HepG2 (cell line): Measurements from ENCODE around the gene PRKCSH. TPM values are rescaled to one million over a fixed set of nuclear protein-coding genes. Genes with fewer than 3 reads are reported as not detected.

Experiments
- ARID2 ChIP-seq: sonication (generic); formaldehyde crosslinking; IDR thresholded peaks from 2 replicates; pipeline ENCODE4 v1.8.1; 2022; ENCODE audit warnings: mild to moderate bottlenecking, missing genetic modification reagents, borderline replicate concordance
- ATAD3A ChIP-seq: sonication (generic); formaldehyde crosslinking; IDR thresholded peaks from 2 replicates; pipeline ENCODE4 v1.4.0; 2020; ENCODE audit warnings: missing genetic modification reagents
- FOXO4 ChIP-seq: sonication (generic); formaldehyde crosslinking; conservative IDR thresholded peaks from 2 replicates; pipeline ENCODE4 v1.8.1; 2023; ENCODE audit warnings: missing genetic modification reagents
- FOXP4 ChIP-seq: sonication (generic); formaldehyde crosslinking; IDR thresholded peaks from 2 replicates; pipeline ENCODE4 v1.4.0; 2020; ENCODE audit warnings: missing genetic modification reagents
- HOXA3 ChIP-seq: sonication (generic); formaldehyde crosslinking; IDR thresholded peaks from 2 replicates; pipeline ENCODE4 v1.5.0; 2020; ENCODE audit warnings: missing genetic modification reagents
- IRF2 ChIP-seq: IDR thresholded peaks from 2 replicates; pipeline ENCODE4 v1.6.1; 2018; ENCODE audit warnings: missing genetic modification reagents, missing compliant biosample characterization
- PATZ1 ChIP-seq: sonication (generic); formaldehyde crosslinking; IDR thresholded peaks from 2 replicates; pipeline ENCODE4 v1.4.0; 2020; ENCODE audit warnings: missing genetic modification reagents
- PHF21A ChIP-seq: sonication (generic); formaldehyde crosslinking; IDR thresholded peaks from 2 replicates; pipeline ENCODE4 v1.5.0; 2020; ENCODE audit warnings: mild to moderate bottlenecking, missing genetic modification reagents
- RAD21 ChIP-seq: fragments of 450-650 bp; formaldehyde crosslinking; IDR thresholded peaks from 2 replicates; pipeline ENCODE4 v1.5.0; 2020; ENCODE audit warnings: mild to moderate bottlenecking
- SAFB2 ChIP-seq: sonication (generic); formaldehyde crosslinking; IDR thresholded peaks from 2 replicates; pipeline ENCODE4 v1.5.1; 2020; ENCODE audit warnings: missing genetic modification reagents, low read depth, mild to moderate bottlenecking, borderline replicate concordance
- SMAD1 ChIP-seq: sonication (generic); formaldehyde crosslinking; IDR thresholded peaks from 2 replicates; pipeline ENCODE4 v1.4.0; 2020; ENCODE audit warnings: missing genetic modification reagents, low read depth, mild to moderate bottlenecking, borderline replicate concordance
- ZMAT3 ChIP-seq: sonication (generic); formaldehyde crosslinking; conservative IDR thresholded peaks from 2 replicates; pipeline ENCODE4 v1.7.0; 2021; ENCODE audit warnings: missing genetic modification reagents
- ZNF138 ChIP-seq: sonication (generic); formaldehyde crosslinking; IDR thresholded peaks from 2 replicates; pipeline ENCODE4 v1.5.0; 2020; ENCODE audit warnings: mild to moderate bottlenecking, low read depth, missing genetic modification reagents
- ZNF224 ChIP-seq: sonication (generic); formaldehyde crosslinking; IDR thresholded peaks from 2 replicates; pipeline ENCODE4 v1.5.0; 2020; ENCODE audit warnings: mild to moderate bottlenecking, missing genetic modification reagents
- ZNF232 ChIP-seq: sonication (generic); formaldehyde crosslinking; IDR thresholded peaks from 2 replicates; pipeline ENCODE4 v1.4.0; 2020; ENCODE audit warnings: missing genetic modification reagents, borderline replicate concordance
- ZNF24 ChIP-seq: fragments of 450-650 bp; IDR thresholded peaks from 2 replicates; pipeline ENCODE4 v1.6.1; 2017; ENCODE audit warnings: antibody characterized with exemption, mild to moderate bottlenecking
- ZNF333 ChIP-seq: sonication (generic); formaldehyde crosslinking; IDR thresholded peaks from 2 replicates; pipeline ENCODE4 v1.4.0; 2020; ENCODE audit warnings: mild to moderate bottlenecking, missing genetic modification reagents, borderline replicate concordance
- ZNF337 ChIP-seq: sonication (generic); formaldehyde crosslinking; IDR thresholded peaks from 2 replicates; pipeline ENCODE4 v1.5.1; 2020; ENCODE audit warnings: missing genetic modification reagents, low read depth, mild to moderate bottlenecking, borderline replicate concordance
- ZNF484 ChIP-seq: sonication (generic); formaldehyde crosslinking; IDR thresholded peaks from 2 replicates; pipeline ENCODE4 v1.5.1; 2020; ENCODE audit warnings: mild to moderate bottlenecking, low read depth, missing genetic modification reagents, borderline replicate concordance
- ZNF501 ChIP-seq: sonication (generic); formaldehyde crosslinking; IDR thresholded peaks from 2 replicates; pipeline ENCODE4 v1.5.1; 2020; ENCODE audit warnings: mild to moderate bottlenecking, moderate library complexity, missing genetic modification reagents
- ZNF557 ChIP-seq: sonication (generic); formaldehyde crosslinking; IDR thresholded peaks from 2 replicates; pipeline ENCODE4 v1.4.0; 2020; ENCODE audit warnings: missing genetic modification reagents
- ZNF598 ChIP-seq: sonication (generic); formaldehyde crosslinking; IDR thresholded peaks from 2 replicates; pipeline ENCODE4 v1.5.1; 2020; ENCODE audit warnings: mild to moderate bottlenecking, missing genetic modification reagents, borderline replicate concordance
- ZNF619 ChIP-seq: sonication (generic); formaldehyde crosslinking; IDR thresholded peaks from 2 replicates; pipeline ENCODE4 v1.4.0; 2020; ENCODE audit warnings: mild to moderate bottlenecking, missing genetic modification reagents
- ZNF629 ChIP-seq: sonication (generic); formaldehyde crosslinking; conservative IDR thresholded peaks from 2 replicates; pipeline ENCODE4 v1.5.0; 2020; ENCODE audit warnings: missing genetic modification reagents
- polyA plus RNA-seq, 8 experiments: library from polyadenylated mRNA; depleted of rRNA in 3 of 8; stranded (reverse) in 7 of 8; unstranded in 1 of 8; fragments of >200 nt; fragmentation: Illumina TruSeq in 4 of 8; extraction: Trizol in 4 of 8; gene quantifications; 2 replicates each; pipeline versions ENCODE4 v1.2.1 to v1.2.3, GENCODE V29; 2011 to 2016; ENCODE audit warnings: low read depth in 4 of 8, missing spikeins in 1 of 8, mixed read lengths in 1 of 8; ENCODE audit not compliant: insufficient read depth in 1 of 8
- total RNA-seq, 5 experiments: library from RNA; depleted of rRNA; stranded (reverse); fragments of >200 nt; fragmentation: Illumina TruSeq; extraction: Trizol; gene quantifications; 2 replicates each; pipeline ENCODE4 v1.2.3, GENCODE V29; 2016; ENCODE audit warnings: low read depth in 1 of 5

Gene PRKCSH
- total and polyA plus RNA-seq, 2 of the 13 experiments (the other 11 are each of a cell fraction or from before 2014, with no cell fraction given) = 85.1 to 125 TPM

GRCh38 chr19:11435057-11435832, at the start of gene PRKCSH, which contains the start of gene ODAD3 (continued):
- TF ChIP-seq ZNF484 (CRISPR knock-in tag) (no peak), ZNF629 (no peak; the same call in 1 of the 2 replicates), SAFB2 (CRISPR knock-in tag) (peak; percentile 77; the same call in 1 of the 2 replicates), ZNF557 (CRISPR knock-in tag) (no peak; the same call in none of the 2 replicates), RAD21 (0 out of 2 replicates have a peak, but pooled peaks have one; percentile 19), ZNF501 (CRISPR knock-in tag) (peak; percentile 97), HOXA3 (CRISPR knock-in tag) (peak; percentile 100), ZNF333 (CRISPR knock-in tag) (no peak), ZNF224 (CRISPR knock-in tag) (no peak), ZMAT3 (0 out of 2 replicates have a peak, but pooled peaks have one; percentile 46), ZNF232 (0 out of 2 replicates have a peak, but pooled peaks have one; percentile 77), FOXP4 (CRISPR knock-in tag) (peak; percentile 52), ZNF598 (CRISPR knock-in tag) (no peak; the same call in 1 of the 2 replicates), PATZ1 (CRISPR knock-in tag) (peak; percentile 73), ZNF138 (CRISPR knock-in tag) (no peak; the same call in 1 of the 2 replicates), ZNF24 (no peak), ATAD3A (no peak), ZNF619 (CRISPR knock-in tag) (peak; percentile 29; the same call in 1 of the 2 replicates), SMAD1 (CRISPR knock-in tag) (0 out of 2 replicates have a peak, but pooled peaks have one; percentile 22), ZNF337 (CRISPR knock-in tag) (peak; percentile 78; the same call in 1 of the 2 replicates), IRF2 (CRISPR knock-in tag) (peak; percentile 84; the same call in 1 of the 2 replicates), ARID2 (no peak), FOXO4 (CRISPR knock-in tag) (0 out of 2 replicates have a peak, but pooled peaks have one; percentile 74), PHF21A (CRISPR knock-in tag) (peak; percentile 76)
